Right atrium auricular region (tissue), 2 donors: ENCODE measurements around the gene PTBP3. TPM values are rescaled to one million over a fixed set of nuclear protein-coding genes. Genes with fewer than 3 reads are reported as not detected.

ENCODE experiments used
- DNase-seq: peaks from one replicate; pipeline ENCODE4 v3.0.0-alpha.2; 2019; ENCODE audit warnings: low spot score
- H3K27ac ChIP-seq, 2 donors: fragments of 200-600 bp; sonication (generic); 1 replicate in 1 of 2; 2 replicates in 1 of 2; pipeline ENCODE4 v1.5.1; 2016 to 2019
- H3K27me3 ChIP-seq, 2 donors: fragments of 200-600 bp; sonication (generic); one replicate each; pipeline versions ENCODE4 v1.5.1 to v1.6.0; 2017 to 2019
- H3K36me3 ChIP-seq: fragments of 200-600 bp; sonication (generic); one replicate; pipeline ENCODE4 v1.5.1; 2016
- H3K4me1 ChIP-seq, 2 donors: fragments of 200-600 bp; sonication (generic); one replicate each; pipeline versions ENCODE4 v1.5.1 to v1.6.0; 2017 to 2019
- H3K4me3 ChIP-seq, 2 donors: fragments of 200-600 bp; sonication (generic); 1 replicate in 1 of 2; 2 replicates in 1 of 2; pipeline ENCODE4 v1.5.1; 2017 to 2019; ENCODE audit warnings: mild to moderate bottlenecking in 1 of 2, moderate library complexity in 1 of 2
- H3K9me3 ChIP-seq, 2 donors: fragments of 200-600 bp; sonication (generic); one replicate each; pipeline ENCODE4 v1.5.1; 2019
- total RNA-seq, 2 donors: library from RNA; depleted of rRNA; stranded (reverse); fragments of >200 nt; gene quantifications; one replicate each; pipeline ENCODE4 v1.1.0, GENCODE V29; 2016
- TF ChIP-seq, protein P1 (sequence below), 2 donors: fragments of 200-600 bp; sonication (generic); IDR thresholded peaks; one replicate each; pipeline ENCODE4 v1.5.1; 2019; ENCODE audit warnings: antibody characterized with exemption in 2 of 2

Gene PTBP3
- total RNA-seq, 2 donors from 2014 or later, result 11.6 to 18.2 TPM

GRCh38 chr9:112179816-112180215 is 153.6 kb downstream of the PTBP3 start:
- TF ChIP-seq, protein P1, sequence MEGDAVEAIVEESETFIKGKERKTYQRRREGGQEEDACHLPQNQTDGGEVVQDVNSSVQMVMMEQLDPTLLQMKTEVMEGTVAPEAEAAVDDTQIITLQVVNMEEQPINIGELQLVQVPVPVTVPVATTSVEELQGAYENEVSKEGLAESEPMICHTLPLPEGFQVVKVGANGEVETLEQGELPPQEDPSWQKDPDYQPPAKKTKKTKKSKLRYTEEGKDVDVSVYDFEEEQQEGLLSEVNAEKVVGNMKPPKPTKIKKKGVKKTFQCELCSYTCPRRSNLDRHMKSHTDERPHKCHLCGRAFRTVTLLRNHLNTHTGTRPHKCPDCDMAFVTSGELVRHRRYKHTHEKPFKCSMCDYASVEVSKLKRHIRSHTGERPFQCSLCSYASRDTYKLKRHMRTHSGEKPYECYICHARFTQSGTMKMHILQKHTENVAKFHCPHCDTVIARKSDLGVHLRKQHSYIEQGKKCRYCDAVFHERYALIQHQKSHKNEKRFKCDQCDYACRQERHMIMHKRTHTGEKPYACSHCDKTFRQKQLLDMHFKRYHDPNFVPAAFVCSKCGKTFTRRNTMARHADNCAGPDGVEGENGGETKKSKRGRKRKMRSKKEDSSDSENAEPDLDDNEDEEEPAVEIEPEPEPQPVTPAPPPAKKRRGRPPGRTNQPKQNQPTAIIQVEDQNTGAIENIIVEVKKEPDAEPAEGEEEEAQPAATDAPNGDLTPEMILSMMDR (IDR thresholded peaks at IDR 0.05), result no peak
- no peaks in the 10 kb centered on the region for H3K36me3 ChIP-seq
- H3K4me3 ChIP-seq, result no peak overlapping the region
- H3K27ac ChIP-seq, result no peak overlapping the region
- H3K27me3 ChIP-seq, result no peaks in the 10 kb centered on the region
- no peaks in the 10 kb centered on the region for H3K9me3 ChIP-seq
- H3K4me1 ChIP-seq, result peaks cover 0 to 10% of the 10 kb centered on the region in 2 donors
- DNase-seq, result no peak

DNA sequence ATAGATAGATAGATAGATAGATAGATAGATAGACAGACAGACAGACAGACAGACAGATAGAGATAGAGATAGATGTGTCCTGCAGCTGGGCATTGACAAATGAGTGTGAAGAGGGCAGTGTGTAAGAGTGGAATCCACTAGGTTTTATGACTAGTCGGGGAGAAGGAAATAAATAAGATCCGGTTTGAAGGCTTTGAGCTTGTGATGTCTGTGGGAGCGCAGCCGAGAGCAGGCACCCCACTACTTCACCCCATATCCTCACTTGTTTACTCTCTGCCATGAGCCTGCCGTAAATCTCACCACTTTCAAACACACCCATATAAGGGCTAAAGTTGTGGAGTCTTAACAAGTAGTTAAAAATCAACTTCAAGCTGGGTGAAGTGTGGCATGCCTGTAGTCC is 156.9 kb downstream of the PTBP3 start:
- TF ChIP-seq, protein P1 (IDR thresholded peaks at IDR 0.05), result no peak
- Histone ChIP-seq H3K36me3 (no peaks in the 10 kb centered on the region), H3K9me3 (no peaks in the 10 kb centered on the region), H3K4me1 (peaks cover 0 to 20% of the 10 kb centered on the region in 2 donors), H3K27me3 (no peaks in the 10 kb centered on the region), H3K4me3 (no peak overlapping the region), H3K27ac (no peak overlapping the region)
- no peak for DNase-seq

- no peaks in the 10 kb centered on the region for H3K36me3 ChIP-seq
- H3K4me3 ChIP-seq, result peak overlapping the region; percentile 61 to 76
- H3K27me3 ChIP-seq, result no peaks in the 10 kb centered on the region
- peaks cover 0 to 20% of the 10 kb centered on the region in 2 donors for H3K4me1 ChIP-seq
- no peak for DNase-seq
- H3K27ac ChIP-seq, result peak overlapping the region; percentile 20 to 39
- TF ChIP-seq, protein P1 (IDR thresholded peaks at IDR 0.05), result no peak
- no peaks in the 10 kb centered on the region for H3K9me3 ChIP-seq
Observed at GRCh38 chr9:112175796-112176315, 157.6 kb downstream of the PTBP3 start.

DNA sequence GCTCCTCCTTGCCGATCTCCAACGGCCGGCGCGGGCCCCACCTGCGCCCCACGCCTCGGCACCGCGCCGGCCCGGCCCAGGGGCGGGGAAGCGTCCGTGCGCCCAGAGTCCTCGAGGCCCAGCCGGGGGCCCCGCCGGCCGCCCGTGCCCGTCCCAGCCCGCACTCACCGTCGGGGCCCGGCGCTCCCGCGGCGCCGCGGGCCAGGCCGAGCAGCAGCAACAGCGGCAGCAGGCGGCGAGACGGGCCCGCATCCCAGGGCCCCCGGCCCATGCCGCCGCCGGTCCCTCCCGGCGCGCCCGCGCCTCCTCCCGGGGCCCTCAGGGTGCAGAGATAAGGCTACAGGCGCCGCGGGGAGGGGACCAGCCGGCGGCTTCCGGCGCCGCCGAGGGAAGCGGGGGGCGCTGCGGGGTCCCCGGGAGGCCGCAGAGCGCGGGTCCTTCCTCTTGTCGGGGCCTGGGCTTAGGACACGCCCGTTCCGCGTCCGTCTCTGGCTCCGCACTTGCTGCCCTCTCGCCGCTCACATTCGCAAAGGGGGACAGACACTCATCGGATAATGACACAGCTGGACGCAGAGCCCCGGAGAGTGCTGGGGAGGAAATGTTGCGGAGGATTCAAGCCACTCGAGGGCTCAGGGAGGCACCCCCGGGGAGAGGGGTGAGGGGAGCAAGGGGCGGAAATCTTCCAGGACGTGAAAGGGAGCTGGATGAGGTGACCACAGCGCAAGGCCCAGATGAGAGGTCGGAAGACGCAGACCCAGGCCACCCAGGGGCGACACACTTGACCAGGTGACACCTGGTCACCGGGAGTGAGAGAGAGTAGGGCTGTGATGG is 158.2 kb downstream of the PTBP3 start, which contains the start of gene SUSD1:
TSS of gene SUSD1 (minus strand) at position 333 of the 831 bp plus-strand sequence. CDS start at position 271, 62 bp downstream.
- Histone ChIP-seq H3K4me3 (peak within 1 kb of the TSS; percentile 61 to 76), H3K4me1 (peaks cover 0 to 18% of the 10 kb centered on the region in 2 donors), H3K27me3 (no peaks in the 10 kb centered on the region), H3K9me3 (no peaks in the 10 kb centered on the region), H3K36me3 (no peaks in the 10 kb centered on the region), H3K27ac (peak within 1 kb of the TSS; percentile 55 to 60)
- DNase-seq, result peak; percentile 64
- TF ChIP-seq, protein P1 (IDR thresholded peaks at IDR 0.05), result no peak

- no peaks in the 10 kb centered on the region for H3K27me3 ChIP-seq
- DNase-seq, result peak; percentile 72
- TF ChIP-seq, protein P1 (IDR thresholded peaks at IDR 0.05), result no peak
- no peaks in the 10 kb centered on the region for H3K36me3 ChIP-seq
- H3K4me3 ChIP-seq, result peak overlapping the region; percentile 61 to 76
- H3K9me3 ChIP-seq, result no peaks in the 10 kb centered on the region
- peak overlapping the region; percentile 55 to 60 for H3K27ac ChIP-seq
- H3K4me1 ChIP-seq, result peaks cover 0 to 16% of the 10 kb centered on the region in 2 donors
Observed at GRCh38 chr9:112174222-112174964, 159.0 kb downstream of the PTBP3 start.
